Frontal cortex (tissue), 4 donors: Measurements from ENCODE around the gene HIF1A. TPM values are rescaled to one million over a fixed set of nuclear protein-coding genes. Genes with fewer than 3 reads are reported as not detected.
"Not testable (repeated sequence)": the region's sequence is repeated elsewhere in the genome, so short reads cannot be mapped to it uniquely, and the experiment has no call there.

Experiments
- DNase-seq, 2 donors: peaks; one replicate each; pipeline ENCODE4 v3.0.0; 2012; ENCODE audit warnings: low spot score in 2 of 2
- FAIRE-seq: peaks from 2 replicates; lab custom pipeline; 2012; peaks lifted over from hg19 to GRCh38; lab: Jason Lieb, UNC
- total RNA-seq: library from RNA; depleted of rRNA; stranded (reverse); fragments of >200 nt; gene quantifications from one replicate; pipeline ENCODE4 v1.2.3, GENCODE V29; 2014
- donor health status: control.
- donor health status: control.
- donor health status: control.

HIF1A gene
- total RNA-seq, 1 donor from 2014 or later: 151 TPM

DNA sequence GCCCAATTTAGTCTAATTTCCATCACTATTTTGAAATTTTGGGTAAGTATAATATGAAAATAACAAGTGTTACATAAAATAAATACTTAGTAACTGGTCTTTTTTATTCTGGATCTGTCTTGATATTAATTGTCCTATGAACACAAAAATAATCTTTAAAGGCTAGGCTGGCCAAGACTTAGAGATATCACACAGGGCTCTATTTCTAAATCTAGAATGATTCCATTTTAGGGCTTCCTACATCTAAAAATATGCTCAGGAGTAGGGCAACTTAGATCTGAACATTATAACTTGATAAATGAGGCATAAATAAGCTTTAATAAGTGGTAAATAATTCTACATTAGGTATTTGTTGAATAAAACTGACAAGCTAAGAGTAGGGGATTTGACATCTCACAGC lies 43.8 kb downstream of the HIF1A start:
- DNase-seq (no peak), FAIRE-seq (no peak)

DNA sequence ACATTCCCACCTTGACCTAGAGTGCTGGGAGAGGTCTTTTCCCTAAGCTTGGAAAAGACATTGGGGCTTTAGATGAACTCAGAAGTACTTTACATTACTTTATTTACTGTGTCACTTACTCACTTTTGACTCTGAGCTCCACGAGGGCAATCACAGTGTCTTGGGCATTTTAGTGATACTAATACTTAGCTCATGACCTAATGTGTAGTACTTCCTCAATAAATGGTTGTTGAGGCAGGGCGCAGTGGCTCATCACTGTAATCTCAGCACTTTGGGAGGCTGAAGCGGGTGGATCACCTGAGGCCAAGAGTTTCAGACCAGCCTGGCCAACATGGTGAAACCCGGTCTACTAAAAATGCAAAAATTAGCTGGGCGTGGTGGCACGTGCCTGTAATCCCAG lies 47.1 kb downstream of the HIF1A start:
- FAIRE-seq (no peak), DNase-seq (no peak)

DNA sequence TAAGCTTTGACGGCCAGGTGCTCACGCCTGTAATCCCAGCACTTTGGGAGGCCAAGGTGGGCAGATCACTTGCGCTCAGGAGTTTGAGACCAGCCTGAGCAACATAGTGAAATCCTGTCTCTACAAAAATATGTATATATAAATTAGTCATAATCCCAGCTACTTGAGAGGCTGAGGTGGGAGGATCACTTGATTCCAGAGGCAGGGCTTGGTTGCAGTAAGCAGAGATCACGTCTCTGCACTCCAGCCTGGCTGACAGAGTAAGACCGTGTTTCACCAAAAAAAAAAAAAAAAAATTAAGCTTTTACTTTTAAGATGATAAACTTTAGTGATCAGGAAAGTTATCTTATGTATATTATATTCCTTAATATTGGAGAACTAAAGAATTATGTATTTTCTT lies 48.9 kb downstream of the HIF1A start:
- DNase-seq (no peak), FAIRE-seq (no peak)

DNA sequence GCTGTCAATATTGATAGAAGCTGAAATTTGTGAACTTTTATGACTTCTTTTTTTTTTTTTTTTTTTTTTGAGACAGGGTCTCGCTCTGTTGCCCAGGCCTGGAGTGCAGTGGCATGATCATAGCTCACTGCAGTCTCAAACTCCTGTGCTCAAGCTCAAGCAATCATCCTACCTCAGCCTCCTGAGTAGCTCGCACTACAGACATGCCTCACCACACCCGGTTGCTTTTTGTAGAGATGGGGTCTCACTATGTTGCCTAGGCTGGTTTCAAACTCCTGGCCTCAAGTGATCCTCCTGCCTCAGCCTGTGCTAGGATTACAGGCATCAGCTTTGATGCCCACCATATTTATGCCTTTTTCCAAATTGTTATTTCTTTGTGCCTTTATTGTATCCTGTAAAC lies 51.0 kb downstream of the HIF1A start:
- not testable (repeated sequence) for FAIRE-seq

DNA sequence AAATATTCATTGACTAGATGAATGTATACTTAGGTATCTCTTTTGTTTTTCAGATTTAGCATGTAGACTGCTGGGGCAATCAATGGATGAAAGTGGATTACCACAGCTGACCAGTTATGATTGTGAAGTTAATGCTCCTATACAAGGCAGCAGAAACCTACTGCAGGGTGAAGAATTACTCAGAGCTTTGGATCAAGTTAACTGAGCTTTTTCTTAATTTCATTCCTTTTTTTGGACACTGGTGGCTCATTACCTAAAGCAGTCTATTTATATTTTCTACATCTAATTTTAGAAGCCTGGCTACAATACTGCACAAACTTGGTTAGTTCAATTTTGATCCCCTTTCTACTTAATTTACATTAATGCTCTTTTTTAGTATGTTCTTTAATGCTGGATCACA lies 51.6 kb downstream of the HIF1A start:
- no peak for DNase-seq
- FAIRE-seq: no peak

More for the DNA sequence above, 51.0 kb downstream of the HIF1A start:
- DNase-seq: not testable (repeated sequence)

DNA sequence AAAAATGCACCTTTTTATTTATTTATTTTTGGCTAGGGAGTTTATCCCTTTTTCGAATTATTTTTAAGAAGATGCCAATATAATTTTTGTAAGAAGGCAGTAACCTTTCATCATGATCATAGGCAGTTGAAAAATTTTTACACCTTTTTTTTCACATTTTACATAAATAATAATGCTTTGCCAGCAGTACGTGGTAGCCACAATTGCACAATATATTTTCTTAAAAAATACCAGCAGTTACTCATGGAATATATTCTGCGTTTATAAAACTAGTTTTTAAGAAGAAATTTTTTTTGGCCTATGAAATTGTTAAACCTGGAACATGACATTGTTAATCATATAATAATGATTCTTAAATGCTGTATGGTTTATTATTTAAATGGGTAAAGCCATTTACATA lies 52.0 kb downstream of the HIF1A start:
- no peak for FAIRE-seq

DNA sequence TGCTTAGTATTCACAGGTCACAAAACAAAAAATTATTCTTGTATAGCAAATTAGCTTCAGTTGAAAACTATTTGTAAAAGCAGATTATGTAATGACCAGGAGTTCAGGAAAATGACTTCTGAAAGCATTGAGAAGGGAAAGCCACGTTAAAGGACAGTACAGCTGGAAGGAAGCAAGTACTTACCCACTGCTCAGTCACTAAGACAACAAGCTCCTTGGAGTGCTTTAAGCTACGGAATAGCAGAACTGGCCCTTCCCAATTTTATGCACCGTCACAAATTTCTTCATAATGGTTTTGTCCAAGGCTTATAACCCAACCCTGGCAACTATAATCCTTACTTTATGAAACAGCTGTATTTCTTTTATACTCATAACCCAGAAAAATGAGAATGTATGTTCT lies 54.0 kb downstream of the HIF1A start:
- FAIRE-seq (no peak), DNase-seq (no peak)

More for the DNA sequence above, 52.0 kb downstream of the HIF1A start:
- no peak for DNase-seq

DNA sequence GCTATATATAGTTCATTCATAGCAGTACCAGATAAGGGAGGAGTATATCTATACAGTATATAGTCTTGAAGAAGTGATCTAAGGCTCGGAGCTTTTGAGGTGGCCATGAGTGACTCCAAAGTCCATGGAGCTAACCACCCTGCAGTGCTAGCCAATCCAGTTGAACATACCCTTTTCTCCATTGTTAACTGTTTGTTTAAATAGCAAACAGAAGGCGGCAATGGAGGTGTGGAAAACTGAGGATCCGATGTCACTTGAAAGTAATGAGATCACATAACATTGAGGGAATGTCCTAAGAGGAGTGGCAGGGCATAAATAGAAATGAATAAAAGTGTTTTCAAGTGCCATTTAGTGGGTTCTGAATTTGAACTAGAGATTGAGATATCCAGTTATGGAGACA lies 54.6 kb downstream of the HIF1A start:
- FAIRE-seq: no peak
- DNase-seq: no peak

DNA sequence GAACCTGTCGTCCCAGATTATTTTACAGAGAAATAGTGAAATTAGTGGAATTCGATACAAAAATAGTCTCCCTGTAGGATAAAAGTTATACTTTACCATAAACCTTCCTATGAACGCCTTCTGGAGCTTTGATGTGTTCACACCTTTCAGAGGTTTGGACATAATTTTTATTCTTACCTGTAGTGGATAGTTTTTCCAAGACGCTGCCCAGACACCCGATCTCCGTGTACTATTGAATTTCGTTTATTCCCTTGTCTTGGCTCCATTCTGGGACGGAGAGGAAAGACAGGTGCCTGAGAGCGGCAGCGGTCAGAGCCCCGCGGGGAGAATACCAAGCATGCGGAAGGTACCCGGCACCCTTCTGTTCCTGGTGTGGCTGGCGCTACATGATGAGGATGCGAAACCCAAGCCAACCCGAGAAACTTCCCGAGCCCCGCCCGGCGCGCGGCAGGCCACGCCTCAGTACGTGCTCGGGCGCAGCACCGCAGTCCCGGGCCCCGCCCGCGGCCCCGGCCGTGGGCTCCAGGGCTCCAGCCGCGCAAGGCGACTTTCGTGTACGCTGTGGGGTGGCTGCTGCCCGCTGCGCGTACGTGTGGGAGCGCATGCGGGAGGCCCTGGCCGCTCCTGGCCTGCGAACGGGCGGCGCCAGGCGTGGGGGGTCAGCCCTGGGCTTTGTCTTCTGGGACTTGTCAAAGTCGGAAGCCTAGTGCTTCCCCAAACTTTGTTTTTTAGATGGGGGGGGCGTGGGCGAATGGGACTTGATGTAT lies 55.6 kb downstream of the HIF1A start:
- FAIRE-seq (no peak), DNase-seq (peak; percentile 68 to 80)

DNA sequence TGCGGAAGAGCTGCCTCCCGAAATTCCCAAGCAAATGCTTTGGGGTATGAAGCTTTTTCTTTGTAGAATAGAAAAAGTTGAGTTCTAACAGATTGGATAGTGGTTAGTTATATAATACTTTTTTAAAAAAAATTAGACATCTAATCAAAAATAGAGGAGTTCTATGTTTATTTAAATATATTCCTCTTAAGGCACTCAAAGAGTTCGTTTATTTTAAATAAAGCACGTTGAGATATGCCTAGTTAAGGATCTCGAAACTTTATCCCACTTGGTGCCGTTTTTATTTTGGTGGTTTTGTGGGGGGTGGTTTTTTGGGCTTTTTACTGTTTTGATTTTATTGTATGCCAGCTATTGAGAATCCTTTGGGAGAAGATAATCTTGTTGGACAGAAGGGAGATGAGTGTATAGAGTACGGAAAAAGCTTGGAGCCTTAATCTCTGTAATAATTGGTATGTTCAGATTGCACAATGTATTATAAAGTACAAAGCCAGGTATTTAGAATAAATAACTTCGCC lies 56.2 kb downstream of the HIF1A start:
- DNase-seq (no peak), FAIRE-seq (no peak)

DNA sequence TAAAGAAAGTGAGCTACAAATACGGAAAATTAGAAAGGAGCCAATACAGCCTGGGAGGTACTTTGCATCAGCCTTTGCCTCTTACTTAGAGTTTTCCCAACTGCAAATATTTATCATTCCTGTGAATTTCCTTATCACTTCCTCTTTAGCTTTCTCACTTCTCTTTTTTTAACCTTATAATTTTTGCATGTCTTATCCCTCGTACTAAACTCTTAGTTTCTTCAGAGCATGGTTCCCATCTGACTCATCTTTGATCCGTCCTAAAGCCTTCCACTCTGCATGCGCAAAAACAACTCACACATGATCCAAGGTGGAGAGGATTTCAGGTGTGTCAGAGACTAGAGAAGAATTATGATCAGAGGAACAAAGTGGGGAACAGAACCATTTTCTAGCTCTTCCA lies 57.3 kb downstream of the HIF1A start:
- no peak for DNase-seq
- no peak for FAIRE-seq

DNA sequence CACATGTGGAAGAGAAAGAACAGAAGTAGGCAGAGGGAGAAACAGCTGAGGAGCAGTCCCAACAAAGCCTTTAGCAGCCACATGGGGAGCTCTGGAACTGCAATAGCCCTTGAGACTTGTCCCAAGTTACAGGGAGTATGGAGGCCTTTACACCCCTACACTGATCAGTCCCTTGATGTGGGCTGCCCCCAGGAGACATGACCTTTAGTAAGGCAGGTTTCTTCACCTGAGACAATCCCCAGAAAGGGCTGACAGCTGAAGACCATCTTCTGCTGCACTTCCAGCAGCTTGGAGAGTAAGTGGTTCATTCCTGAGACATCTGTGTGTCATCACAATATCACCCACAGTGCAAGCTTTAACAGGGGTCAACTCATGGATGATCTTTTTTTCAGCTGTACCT lies 58.3 kb downstream of the HIF1A start:
- DNase-seq: no peak
- no peak for FAIRE-seq

DNA sequence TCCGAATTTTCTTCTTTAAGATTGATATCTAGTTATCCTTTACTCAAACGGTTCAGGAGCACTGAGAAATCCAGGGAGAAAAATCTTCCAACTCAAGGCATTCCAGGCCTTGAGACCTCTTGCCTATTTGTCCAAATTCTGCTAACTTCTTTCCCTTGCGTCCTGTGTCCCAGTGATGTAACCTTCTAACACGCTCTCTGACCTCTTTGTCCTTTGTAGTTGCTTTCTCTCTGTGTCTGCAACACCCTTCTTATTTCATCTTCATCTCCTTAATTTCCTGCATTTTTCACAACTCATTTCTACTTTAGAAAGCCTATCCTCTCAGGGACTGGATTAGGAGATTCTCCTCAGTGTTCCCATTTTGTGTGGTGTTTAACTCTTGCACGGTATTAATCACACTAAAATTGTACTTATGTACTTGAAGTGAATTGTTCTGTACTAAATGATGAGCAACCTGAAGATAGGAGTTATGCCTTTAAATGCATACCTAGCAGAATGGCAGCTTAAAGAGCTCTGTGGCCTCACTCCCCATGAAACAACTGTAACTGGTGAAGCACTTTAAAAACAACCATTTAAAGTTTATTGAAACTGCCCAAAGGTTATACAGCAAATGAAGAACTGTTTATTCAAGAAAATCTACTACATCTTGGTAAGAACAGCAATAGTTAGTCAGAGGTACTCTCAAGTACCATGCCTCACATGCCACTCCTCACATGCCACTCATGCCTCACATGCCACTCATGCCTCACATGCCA lies 59.5 kb downstream of the HIF1A start:
- no peak for FAIRE-seq
- no peak for DNase-seq

DNA sequence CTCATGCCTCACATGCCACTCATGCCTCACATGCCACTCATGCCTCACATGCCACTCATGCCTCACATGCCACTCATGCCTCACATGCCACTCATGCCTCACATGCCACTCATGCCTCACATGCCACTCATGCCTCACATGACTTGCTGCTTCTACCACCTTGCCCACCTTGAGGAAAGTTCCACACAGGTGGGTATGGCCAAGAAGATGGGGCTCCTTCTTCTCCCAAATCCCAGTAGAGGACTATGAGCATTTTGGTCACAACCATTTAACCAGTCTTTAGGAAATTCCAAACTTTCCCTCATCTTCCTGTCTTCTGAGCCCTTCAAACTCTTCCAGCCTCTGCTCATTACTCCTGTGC lies 60.0 kb downstream of the HIF1A start:
- FAIRE-seq, DNase-seq: not testable (repeated sequence)

DNA sequence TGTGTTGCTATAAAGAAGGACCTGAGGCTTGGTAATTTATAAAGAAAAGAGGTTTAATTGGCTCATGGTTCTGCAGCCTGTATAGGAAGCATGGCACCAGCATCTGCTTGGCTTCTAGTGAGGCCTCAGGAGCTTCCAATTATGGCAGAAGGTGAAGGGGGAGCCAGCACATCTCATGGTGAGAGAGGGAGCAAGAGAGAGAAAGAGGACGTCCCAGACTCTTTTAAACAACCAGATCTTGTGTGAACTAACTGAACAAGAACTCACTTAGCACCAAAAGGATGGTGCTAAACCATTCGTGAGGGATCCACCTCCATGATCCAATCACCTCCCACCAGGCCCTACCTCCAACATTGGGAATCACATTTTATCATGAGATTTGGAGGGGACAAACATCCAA lies 60.8 kb downstream of the HIF1A start:
- DNase-seq (no peak), FAIRE-seq (no peak)

DNA sequence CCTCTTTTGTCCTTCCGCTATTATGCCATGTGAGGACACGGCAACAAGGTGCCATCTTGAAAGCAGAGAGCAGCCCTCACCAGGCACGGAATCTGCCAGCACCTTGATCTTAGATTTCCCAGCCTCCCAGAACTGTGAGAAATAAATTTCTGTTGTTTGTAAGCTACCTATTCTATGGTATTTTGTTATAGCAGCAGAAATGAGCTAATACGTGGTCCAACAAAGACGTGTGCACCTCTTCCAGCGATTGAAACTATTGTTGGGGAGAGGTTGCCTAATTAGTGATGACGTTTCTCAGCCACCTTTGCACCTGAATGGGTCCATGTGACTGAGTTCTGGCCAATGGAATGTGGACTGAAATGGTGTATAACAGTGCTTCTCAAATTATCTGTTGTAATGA lies 64.6 kb downstream of the HIF1A start:
- DNase-seq (no peak), FAIRE-seq (no peak)

DNA sequence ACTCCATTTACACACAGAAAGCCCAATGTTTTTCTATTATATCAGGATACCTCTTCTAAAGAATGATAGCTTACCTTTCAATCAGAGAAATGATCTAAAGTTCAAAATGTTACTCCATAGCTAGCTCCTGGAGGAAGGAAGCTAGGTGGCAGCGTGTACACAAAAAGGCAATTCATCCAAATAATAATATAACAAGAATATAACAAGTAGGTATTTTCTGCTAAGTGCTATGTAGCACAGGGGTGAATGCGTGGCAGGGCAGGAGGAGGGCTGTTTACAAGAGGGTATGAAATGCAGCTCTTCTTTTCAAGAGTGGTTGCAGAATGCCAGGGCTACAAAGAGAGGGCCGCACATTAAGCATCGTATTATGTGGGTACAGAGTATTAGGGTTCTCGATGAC lies 66.2 kb downstream of the HIF1A start:
- DNase-seq (no peak), FAIRE-seq (no peak)

DNA sequence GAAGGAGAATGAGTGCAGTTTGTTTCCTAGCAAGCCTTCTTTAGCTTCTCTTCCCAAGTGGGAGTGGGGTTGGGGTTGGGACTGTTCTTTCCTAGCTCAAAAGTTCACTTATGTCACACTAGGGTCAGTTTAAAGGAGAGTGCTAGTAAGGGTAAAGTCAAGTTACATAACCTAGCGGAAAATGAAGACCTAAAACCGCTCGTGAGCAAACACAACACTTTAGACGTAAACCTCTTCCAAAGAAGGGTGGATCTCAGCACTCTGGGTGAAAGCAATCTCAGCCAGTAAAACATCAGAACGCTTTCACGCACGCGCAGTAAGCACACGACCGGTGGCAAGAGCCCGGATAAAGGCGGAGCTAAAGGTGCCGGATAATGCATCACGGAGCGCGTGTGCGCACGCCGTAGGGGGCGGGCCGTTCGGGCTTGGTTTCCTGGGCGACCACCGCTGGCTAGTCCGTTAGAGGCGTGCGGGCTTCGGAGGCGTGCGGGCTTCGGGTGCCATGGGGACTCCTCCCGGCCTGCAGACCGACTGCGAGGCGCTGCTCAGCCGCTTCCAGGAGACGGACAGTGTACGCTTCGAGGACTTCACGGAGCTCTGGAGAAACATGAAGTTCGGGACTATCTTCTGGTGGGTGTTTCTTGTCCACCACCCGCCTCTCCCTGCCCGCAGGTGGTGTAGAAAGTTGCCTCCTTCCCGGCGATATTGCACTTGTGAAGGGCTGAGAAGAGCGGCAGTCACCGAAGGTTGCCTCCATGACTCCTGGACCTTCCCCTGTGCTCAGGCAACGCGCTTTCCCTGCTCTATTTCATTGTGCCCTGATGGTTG lies 66.9 kb downstream of the HIF1A start, which contains the start of gene SNAPC1:
TSS of gene SNAPC1 (plus strand) at position 462 of the 828 bp plus-strand sequence. CDS start at position 503, 41 bp downstream.
- peak; percentile 80 to 95 for DNase-seq
- no peak for FAIRE-seq

DNA sequence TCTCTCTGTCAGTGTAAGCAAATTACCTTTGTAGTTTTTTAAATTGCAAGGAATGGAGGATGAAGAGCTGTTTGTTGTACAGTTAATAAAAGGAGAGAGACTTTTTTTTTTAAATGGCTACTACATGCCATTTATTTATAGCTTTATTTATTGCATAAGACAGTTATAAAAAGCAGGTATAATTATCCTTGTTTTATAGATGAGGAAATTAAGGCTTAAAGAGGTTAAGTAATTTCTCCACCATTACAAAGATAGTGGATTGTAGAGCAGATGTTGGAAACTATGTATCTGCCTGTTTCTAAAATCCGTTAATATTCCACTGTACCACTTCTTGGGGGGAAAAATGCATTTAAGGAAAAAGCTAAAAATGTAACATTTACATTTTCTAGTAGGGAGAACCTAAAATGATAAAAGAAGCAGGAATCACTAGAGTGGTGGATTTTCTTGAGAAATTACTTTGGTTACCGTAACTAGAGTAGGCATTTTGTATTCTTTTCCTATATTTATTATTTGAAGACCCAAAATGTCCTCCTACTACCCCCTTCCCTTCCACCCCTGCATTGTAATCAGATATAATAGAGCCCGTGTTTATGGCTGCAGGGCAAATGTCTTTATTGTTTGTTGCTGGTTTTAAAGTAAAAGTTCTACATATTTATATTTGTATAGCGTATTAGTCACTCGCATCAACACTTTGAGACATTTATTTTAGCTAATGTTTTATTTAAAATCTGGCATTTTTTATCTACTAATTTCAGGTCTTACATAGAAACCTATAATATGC lies 69.2 kb downstream of the HIF1A start:
- FAIRE-seq (no peak), DNase-seq (no peak)
